C4-2B (cell line): Measurements from ENCODE around the gene KANSL2.

Experiments
- H3K27ac ChIP-seq: fragments of 450-650 bp; 2 replicates; pipeline ENCODE4 v1.5.1; 2017
- ZFX ChIP-seq: fragments of 450-650 bp; IDR thresholded peaks from 2 replicates; pipeline ENCODE4 v1.6.1; 2017
- TF ChIP-seq, protein P1 (sequence below): fragments of 450-650 bp; conservative IDR thresholded peaks from 2 replicates; pipeline ENCODE4 v1.5.1; 2017; ENCODE audit warnings: mild to moderate bottlenecking

The KANSL2 gene

GRCh38 chr12:48618541-48618940 is 63.5 kb downstream of the KANSL2 start:
- H3K27ac ChIP-seq, result no peak overlapping the region
- TF ChIP-seq, protein P1, sequence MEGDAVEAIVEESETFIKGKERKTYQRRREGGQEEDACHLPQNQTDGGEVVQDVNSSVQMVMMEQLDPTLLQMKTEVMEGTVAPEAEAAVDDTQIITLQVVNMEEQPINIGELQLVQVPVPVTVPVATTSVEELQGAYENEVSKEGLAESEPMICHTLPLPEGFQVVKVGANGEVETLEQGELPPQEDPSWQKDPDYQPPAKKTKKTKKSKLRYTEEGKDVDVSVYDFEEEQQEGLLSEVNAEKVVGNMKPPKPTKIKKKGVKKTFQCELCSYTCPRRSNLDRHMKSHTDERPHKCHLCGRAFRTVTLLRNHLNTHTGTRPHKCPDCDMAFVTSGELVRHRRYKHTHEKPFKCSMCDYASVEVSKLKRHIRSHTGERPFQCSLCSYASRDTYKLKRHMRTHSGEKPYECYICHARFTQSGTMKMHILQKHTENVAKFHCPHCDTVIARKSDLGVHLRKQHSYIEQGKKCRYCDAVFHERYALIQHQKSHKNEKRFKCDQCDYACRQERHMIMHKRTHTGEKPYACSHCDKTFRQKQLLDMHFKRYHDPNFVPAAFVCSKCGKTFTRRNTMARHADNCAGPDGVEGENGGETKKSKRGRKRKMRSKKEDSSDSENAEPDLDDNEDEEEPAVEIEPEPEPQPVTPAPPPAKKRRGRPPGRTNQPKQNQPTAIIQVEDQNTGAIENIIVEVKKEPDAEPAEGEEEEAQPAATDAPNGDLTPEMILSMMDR, result peak; percentile 99
- TF ChIP-seq ZFX, result no peak

DNA sequence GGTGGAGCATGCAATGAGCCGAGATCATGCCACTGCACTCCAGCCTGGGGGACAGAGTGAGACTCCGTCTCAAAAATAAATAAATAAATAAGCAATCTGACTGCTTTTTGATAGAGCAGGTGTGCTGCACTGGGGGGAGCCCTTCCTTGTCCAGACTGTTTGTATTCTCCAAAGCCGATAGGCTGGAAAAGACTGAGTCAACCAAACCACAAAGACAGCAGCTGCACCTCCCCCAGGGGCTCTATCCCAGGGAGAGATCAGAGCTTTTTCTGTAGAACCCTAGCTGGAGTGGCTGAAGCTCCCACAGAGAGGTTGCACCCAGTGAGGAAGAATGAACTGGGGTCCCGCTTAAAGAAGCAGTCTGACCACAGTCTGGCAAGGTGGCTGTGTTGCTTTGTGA is 66.4 kb downstream of the KANSL2 start:
- H3K27ac ChIP-seq, result no peak overlapping the region
- TF ChIP-seq, protein P1, result no peak
- TF ChIP-seq ZFX, result no peak

DNA sequence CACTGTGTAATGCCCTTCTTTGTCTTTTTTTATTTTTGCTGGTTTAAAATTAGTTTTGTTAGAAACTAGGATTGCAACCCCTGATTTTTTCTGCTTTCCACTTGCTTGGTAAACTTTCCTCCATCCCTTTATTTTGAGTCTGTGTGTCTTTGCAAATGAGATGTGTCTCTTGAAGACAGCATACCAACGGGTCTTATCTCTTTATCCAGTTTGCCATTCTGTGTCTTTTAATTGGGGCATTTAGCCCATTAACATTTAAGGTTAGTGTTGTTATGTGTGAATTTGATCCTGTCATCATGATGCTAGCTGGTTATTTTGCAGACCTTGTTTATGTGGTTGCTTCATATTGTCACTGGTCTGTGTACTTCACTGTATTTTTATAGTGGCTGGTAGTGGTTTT is 68.7 kb downstream of the KANSL2 start:
- no peak for TF ChIP-seq ZFX
- TF ChIP-seq, protein P1, result no peak
- H3K27ac ChIP-seq, result no peak overlapping the region
